H9 (cell line): ENCODE data around the gene PEX14. TPM values are rescaled to one million over a fixed set of nuclear protein-coding genes. Genes with fewer than 3 reads are reported as not detected.

ENCODE experiments used
- DNase-seq: peaks from one replicate; pipeline ENCODE4 v3.0.0-alpha.2; 2017
- H2AFZ ChIP-seq: one replicate; pipeline ENCODE4 v1.6.1; 2013; ENCODE audit warnings: mild to moderate bottlenecking, low read length, control low read depth, moderate library complexity
- H2AK5ac ChIP-seq: 2 replicates; pipeline ENCODE4 v1.6.1; 2013; ENCODE audit warnings: low read length, control low read depth, mixed read lengths; ENCODE audit not compliant: insufficient read length
- H2BK120ac ChIP-seq: one replicate; pipeline ENCODE4 v1.6.1; 2013; ENCODE audit warnings: low read depth, mild to moderate bottlenecking, low read length, control low read depth, inconsistent platforms; ENCODE audit not compliant: poor library complexity, severe bottlenecking
- H2BK12ac ChIP-seq: 2 replicates; pipeline ENCODE4 v1.6.1; 2013; ENCODE audit warnings: low read length, control low read depth, mixed read lengths, low read depth; ENCODE audit not compliant: insufficient read length
- H2BK15ac ChIP-seq: 2 replicates; pipeline ENCODE4 v1.6.1; 2013; ENCODE audit warnings: low read depth, low read length, control low read depth
- H2BK20ac ChIP-seq: one replicate; pipeline ENCODE4 v1.6.1; 2013; ENCODE audit warnings: low read depth, mild to moderate bottlenecking, low read length, control low read depth, inconsistent platforms; ENCODE audit not compliant: poor library complexity, severe bottlenecking
- H2BK5ac ChIP-seq: 2 replicates; pipeline ENCODE4 v1.6.1; 2013; ENCODE audit warnings: low read length, control low read depth, mixed read lengths; ENCODE audit not compliant: insufficient read length
- H3K14ac ChIP-seq: 2 replicates; pipeline ENCODE4 v1.6.1; 2013; ENCODE audit warnings: low read length, control low read depth; ENCODE audit not compliant: insufficient read depth
- H3K18ac ChIP-seq: 2 replicates; pipeline ENCODE4 v1.6.1; 2013; ENCODE audit warnings: low read depth, mild to moderate bottlenecking, mixed read lengths, low read length, control low read depth; ENCODE audit not compliant: insufficient read length
- H3K23ac ChIP-seq: 2 replicates; pipeline ENCODE4 v1.6.1; 2013; ENCODE audit warnings: low read length, control low read depth, mixed read lengths, low read depth; ENCODE audit not compliant: insufficient read length
- H3K23me2 ChIP-seq: 2 replicates; pipeline ENCODE4 v1.6.1; 2013; ENCODE audit warnings: low read depth, mild to moderate bottlenecking, mixed read lengths, low read length, control low read depth; ENCODE audit not compliant: insufficient read length, poor library complexity, severe bottlenecking
- H3K27ac ChIP-seq: 2 replicates; pipeline ENCODE4 v1.5.1; 2013; ENCODE audit warnings: low read length, control low read depth, mixed read lengths, low read depth; ENCODE audit not compliant: insufficient read length
- H3K27me3 ChIP-seq: 2 replicates; pipeline ENCODE4 v1.6.1; 2013; ENCODE audit warnings: low read length, control low read depth, inconsistent platforms; ENCODE audit not compliant: insufficient read depth
- H3K4ac ChIP-seq: 2 replicates; pipeline ENCODE4 v1.6.1; 2013; ENCODE audit warnings: low read depth, mild to moderate bottlenecking, control low read depth, inconsistent platforms, low read length, moderate library complexity
- H3K4me1 ChIP-seq: 2 replicates; pipeline ENCODE4 v1.6.1; 2013; ENCODE audit warnings: low read length, control low read depth, inconsistent platforms; ENCODE audit not compliant: insufficient read depth
- H3K4me2 ChIP-seq: 2 replicates; pipeline ENCODE4 v1.6.1; 2013; ENCODE audit warnings: low read length, control low read depth, mixed read lengths; ENCODE audit not compliant: insufficient read length, insufficient read depth
- H3K56ac ChIP-seq: 2 replicates; pipeline ENCODE4 v1.6.1; 2013; ENCODE audit warnings: low read depth, mild to moderate bottlenecking, mixed read lengths, low read length, control low read depth; ENCODE audit not compliant: insufficient read length
- H3K79me1 ChIP-seq: 2 replicates; pipeline ENCODE4 v1.6.1; 2013; ENCODE audit warnings: low read depth, mild to moderate bottlenecking, moderate library complexity, low read length, control low read depth, inconsistent platforms; ENCODE audit not compliant: insufficient read depth, poor library complexity, severe bottlenecking
- H3K79me2 ChIP-seq: 2 replicates; pipeline ENCODE4 v1.6.1; 2013; ENCODE audit warnings: low read length, control low read depth, inconsistent platforms; ENCODE audit not compliant: insufficient read depth
- H3K9ac ChIP-seq: 2 replicates; pipeline ENCODE4 v1.6.1; 2013; ENCODE audit warnings: low read length, control low read depth, mixed read lengths; ENCODE audit not compliant: insufficient read length; ENCODE audit errors: extremely low read depth
- H3K9me3 ChIP-seq: one replicate; pipeline ENCODE4 v1.6.1; 2013; ENCODE audit warnings: low read depth, low read length, inconsistent platforms; ENCODE audit not compliant: control insufficient read depth
- H3T11ph ChIP-seq: one replicate; pipeline ENCODE4 v1.6.1; 2013; ENCODE audit warnings: mild to moderate bottlenecking, low read length, control low read depth, inconsistent platforms
- H4K20me1 ChIP-seq: one replicate; pipeline ENCODE4 v1.6.1; 2013; ENCODE audit not compliant: control insufficient read depth, insufficient read length, insufficient read depth
- H4K5ac ChIP-seq: 2 replicates; pipeline ENCODE4 v1.6.1; 2013; ENCODE audit warnings: low read depth, mild to moderate bottlenecking, mixed read lengths, low read length, control low read depth; ENCODE audit not compliant: insufficient read length
- H4K8ac ChIP-seq: replicated peaks from 2 replicates; pipeline ENCODE4 v1.6.1; 2013; ENCODE audit warnings: low read length, control low read depth, mixed read lengths, low read depth; ENCODE audit not compliant: insufficient read length
- H4K91ac ChIP-seq: 2 replicates; pipeline ENCODE4 v1.6.1; 2013; ENCODE audit warnings: low read depth, mild to moderate bottlenecking, moderate library complexity, mixed read lengths, low read length, control low read depth; ENCODE audit not compliant: insufficient read length
- H3K27ac Mint-ChIP-seq, 3 experiments: 2 replicates in 2 of 3; 3 replicates in 1 of 3; pipeline ENCODE4 v1.8.0; 2020 to 2021; ENCODE audit warnings: mixed read lengths in 3 of 3, mild to moderate bottlenecking in 1 of 3, moderate library complexity in 1 of 3
- H3K27me3 Mint-ChIP-seq: 2 replicates; pipeline ENCODE4 v1.8.0; 2021; ENCODE audit warnings: low read depth, mild to moderate bottlenecking, moderate library complexity, mixed read lengths
- H3K36me3 Mint-ChIP-seq, 3 experiments: 2 replicates in 2 of 3; 3 replicates in 1 of 3; pipeline ENCODE4 v1.8.0; 2020 to 2021; ENCODE audit warnings: low read depth in 3 of 3, mixed read lengths in 3 of 3; ENCODE audit not compliant: insufficient read depth in 1 of 3
- H3K4me1 Mint-ChIP-seq, 2 experiments: 2 replicates each; pipeline ENCODE4 v1.8.0; 2020; ENCODE audit warnings: mixed read lengths in 2 of 2
- H3K4me3 Mint-ChIP-seq, 2 experiments: 2 replicates in 1 of 2; 3 replicates in 1 of 2; pipeline ENCODE4 v1.8.0; 2020 to 2021; ENCODE audit warnings: mild to moderate bottlenecking in 2 of 2, mixed read lengths in 2 of 2, moderate library complexity in 1 of 2
- H3K9me3 Mint-ChIP-seq, 2 experiments: 2 replicates in 1 of 2; 3 replicates in 1 of 2; pipeline ENCODE4 v1.8.0; 2020; ENCODE audit warnings: mild to moderate bottlenecking in 2 of 2, mixed read lengths in 2 of 2, moderate library complexity in 1 of 2
- CTCF ChIP-seq: fragments of 200-600 bp; sonication (generic); conservative IDR thresholded peaks from 3 replicates; pipeline ENCODE4 v1.8.0; 2021; ENCODE audit warnings: antibody characterized with exemption, mild to moderate bottlenecking
- WGBS: extraction: QIAGEN DNeasy Blood & Tissue Kit; methylation state at CpG from one replicate; pipeline ENCODE4 v1.1.7; 2013; ENCODE audit warnings: missing lambda C conversion rate, low lambda C conversion rate, mixed read lengths; ENCODE audit not compliant: insufficient read length; ENCODE audit errors: extremely low coverage; 5-methylcytosine and 5-hydroxymethylcytosine counted together
- total RNA-seq: library from RNA; stranded (reverse); gene quantifications from 2 replicates; pipeline ENCODE4 v1.2.1, GENCODE V29; 2021

The PEX14 gene
- total RNA-seq, 1 experiment from 2014 or later, result 23.9 TPM

- Mint-ChIP-seq H3K27ac (peak overlapping the region in 2 of 3 experiments; percentile 32 to 77; a peak in 1 of 7 replicates), H3K36me3 (peaks cover 3 to 11% (median 5%) of the 10 kb centered on the region in 3 experiments; a peak in 5 of 7 replicates)
- no CpG with 5 or more reads among the region's 25 CpGs for WGBS
Measured at GRCh38 chr1:10629091-10629815, 154.5 kb downstream of the PEX14 start.

More at GRCh38 chr1:10629091-10629815, 154.5 kb downstream of the PEX14 start:
- Histone ChIP-seq H3K9ac (no peak overlapping the region), H3T11ph (no peak overlapping the region), H3K27ac (no peak overlapping the region), H3K4me2 (no peak overlapping the region), H4K91ac (no peak overlapping the region), H2BK12ac (no peak overlapping the region), H2BK120ac (no peak overlapping the region), H2AK5ac (no peak overlapping the region), H3K79me2 (no peaks in the 10 kb centered on the region), H4K20me1 (no peaks in the 10 kb centered on the region), H2BK5ac (no peak overlapping the region), H3K23ac (no peak overlapping the region), H3K9me3 (no peaks in the 10 kb centered on the region), H3K27me3 (no peaks in the 10 kb centered on the region), H3K4ac (no peak overlapping the region), H3K18ac (no peak overlapping the region), H3K4me1 (no peaks in the 10 kb centered on the region; the same call in 1 of the 2 replicates), H3K14ac (peak overlapping the region; percentile 11; the same call in 1 of the 2 replicates), H2BK15ac (no peak overlapping the region), H4K5ac (no peak overlapping the region), H2BK20ac (no peak overlapping the region), H3K23me2 (no peaks in the 10 kb centered on the region), H4K8ac (no peak overlapping the region), H3K79me1 (no peaks in the 10 kb centered on the region), H2AFZ (no peak overlapping the region), H3K56ac (no peak overlapping the region)
- Mint-ChIP-seq H3K4me3 (no peak overlapping the region), H3K9me3 (no peaks in the 10 kb centered on the region), H3K27me3 (no peaks in the 10 kb centered on the region), H3K4me1 (peaks cover 24 to 37% of the 10 kb centered on the region in 2 experiments)
- TF ChIP-seq CTCF, result no peak
- DNase-seq, result no peak
